Stimulated activated CD4-positive, alpha-beta T cell treated with anti-CD3 and anti-CD28 coated beads, Interleukin-15, amount 100 ng/mL, for 1 hour (primary cell): ENCODE data around the gene ERN1.
"Not testable (repeated sequence)": the region's sequence is repeated elsewhere in the genome, so short reads cannot be mapped to it uniquely, and the experiment has no call there.

Experiments
- DNase-seq, 2 donors: peaks; one replicate each; pipeline ENCODE4 v3.0.0-alpha.2; 2020; ENCODE audit warnings: low read depth in 1 of 2, low spot score in 1 of 2

Gene ERN1

GRCh38 chr17:64139542-64139941 is 9.6 kb upstream of the ERN1 start:
- DNase-seq = no peak

DNA sequence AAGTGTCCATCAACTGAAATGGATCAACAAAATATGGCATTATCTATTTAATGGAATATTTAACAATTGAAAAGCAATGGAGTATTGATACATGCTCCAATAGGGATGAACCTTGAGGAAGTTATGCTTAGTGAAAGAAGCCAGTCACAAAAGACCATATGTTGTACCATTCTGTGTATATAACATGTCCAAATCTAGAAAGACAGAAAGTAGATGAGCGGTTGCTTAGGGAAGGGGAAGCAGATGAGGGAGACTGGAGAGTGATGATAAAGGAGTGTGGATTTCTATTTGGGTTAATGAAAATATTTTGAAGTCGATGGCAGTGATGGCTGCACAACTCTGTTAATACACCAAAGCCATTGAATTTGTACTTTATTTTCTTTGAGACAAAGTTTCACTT is 8.5 kb upstream of the ERN1 start:
- no peak for DNase-seq

DNA sequence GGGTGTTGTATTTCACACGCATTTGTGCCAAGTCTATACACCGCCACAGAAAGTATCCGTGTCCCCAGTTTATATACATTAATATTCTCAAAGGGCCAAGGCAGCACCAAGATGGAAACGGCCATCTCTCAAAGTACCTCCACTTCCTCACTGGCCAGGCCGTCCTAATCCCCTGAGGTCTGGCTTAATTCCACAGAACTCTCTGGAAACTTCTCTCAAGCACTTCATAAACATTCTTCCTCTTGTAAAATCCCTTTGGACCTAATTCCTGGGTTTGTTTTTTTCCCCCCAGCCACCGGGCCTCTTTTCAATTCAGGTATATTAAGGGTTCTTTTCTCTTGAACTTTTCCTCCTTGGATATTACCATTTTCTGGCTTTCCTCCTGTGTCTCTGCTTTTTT is 5.1 kb upstream of the ERN1 start:
- DNase-seq = no peak

DNA sequence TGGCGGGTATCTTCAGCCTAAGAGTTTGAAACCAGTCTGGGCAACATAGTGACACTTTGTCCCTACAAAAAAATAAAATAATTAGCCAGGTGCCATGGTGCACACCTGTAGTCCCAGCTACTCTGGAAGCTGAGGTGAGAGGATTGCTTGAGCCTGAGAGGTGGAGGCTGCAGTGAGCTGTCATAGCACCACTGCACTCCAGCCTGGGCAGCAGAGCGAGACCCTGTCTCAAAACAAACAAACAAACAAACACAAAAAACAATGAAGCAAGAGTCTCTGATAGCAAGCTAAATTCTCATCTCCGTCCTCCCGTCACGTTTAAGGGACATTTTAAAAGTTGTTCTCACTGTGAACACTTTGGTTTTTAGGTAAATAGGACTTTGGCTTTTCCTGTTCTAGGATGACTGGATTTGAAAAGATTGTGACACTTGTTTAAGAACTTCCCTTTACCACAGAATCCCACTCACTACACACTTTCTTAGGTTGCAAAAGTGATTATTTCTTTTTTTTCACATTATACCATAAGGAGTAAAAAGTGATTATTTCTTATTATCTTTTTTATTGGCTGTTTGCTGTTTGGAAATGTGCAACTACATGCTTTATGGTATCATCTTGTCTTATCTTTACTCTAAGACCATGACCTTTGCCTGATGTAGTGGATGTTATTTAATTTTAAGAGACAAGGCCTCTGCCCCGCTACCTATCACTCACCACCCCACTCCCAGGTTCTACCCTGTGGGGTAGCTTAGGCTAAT is 4.4 kb upstream of the ERN1 start:
- DNase-seq = no peak

DNA sequence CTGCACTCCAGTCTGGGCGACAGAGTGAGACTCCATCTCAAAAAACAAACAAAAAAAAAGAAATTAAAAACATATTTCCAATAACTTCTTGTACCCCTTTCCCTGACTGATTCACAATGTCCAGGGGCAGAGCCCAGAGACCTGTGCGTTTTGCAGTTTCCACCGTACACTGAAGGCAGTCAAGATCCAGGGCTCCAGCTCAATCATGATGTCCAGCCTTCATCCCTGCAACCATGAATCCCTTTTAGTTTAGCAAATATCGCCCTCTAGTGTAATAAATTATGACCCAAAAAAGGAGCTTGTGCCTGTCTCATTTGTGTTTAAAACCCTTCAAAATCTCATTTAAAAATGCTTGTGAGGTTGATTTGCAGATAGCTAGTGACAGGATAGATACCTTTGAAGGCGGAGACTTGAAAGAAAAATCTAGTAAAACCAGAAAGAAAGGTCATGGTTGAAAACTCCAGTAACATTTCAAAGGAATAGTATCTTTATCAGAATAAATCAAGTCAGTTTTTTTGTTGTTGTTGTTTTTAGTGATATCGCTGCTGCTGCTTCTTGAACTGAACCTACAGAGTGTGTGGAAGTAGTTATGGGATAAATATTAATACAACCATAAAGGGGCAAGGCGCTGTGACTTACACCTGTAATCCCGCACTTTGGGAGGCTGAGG is 3.7 kb upstream of the ERN1 start:
- DNase-seq = no peak

- DNase-seq = no peak
Measured at GRCh38 chr17:64131606-64132270, 1.8 kb upstream of the ERN1 start.

DNA sequence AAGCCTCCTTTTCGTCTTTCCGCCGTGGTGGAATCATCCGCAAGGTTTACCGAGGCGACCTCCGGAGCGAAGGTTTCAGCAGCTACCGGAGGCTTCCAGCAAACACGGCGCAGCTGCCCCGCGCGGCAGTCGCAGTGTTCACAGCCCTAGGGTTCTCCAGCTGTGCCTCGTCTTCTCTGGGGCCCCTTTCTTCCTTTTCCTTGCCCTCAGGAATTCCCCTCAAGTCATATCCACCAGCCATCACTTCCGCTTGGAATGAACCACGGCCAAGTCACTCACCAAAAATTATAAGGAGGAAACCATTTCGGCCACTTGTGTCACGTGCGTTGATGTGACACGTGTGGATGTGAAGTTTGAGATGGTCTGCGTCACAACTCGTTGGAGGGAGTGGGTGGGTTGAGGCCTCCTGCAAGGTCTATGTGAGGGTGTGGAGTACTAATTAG is 636 bp upstream of the ERN1 start:
- peak in 1 of 2 donors; percentile 34 for DNase-seq

DNA sequence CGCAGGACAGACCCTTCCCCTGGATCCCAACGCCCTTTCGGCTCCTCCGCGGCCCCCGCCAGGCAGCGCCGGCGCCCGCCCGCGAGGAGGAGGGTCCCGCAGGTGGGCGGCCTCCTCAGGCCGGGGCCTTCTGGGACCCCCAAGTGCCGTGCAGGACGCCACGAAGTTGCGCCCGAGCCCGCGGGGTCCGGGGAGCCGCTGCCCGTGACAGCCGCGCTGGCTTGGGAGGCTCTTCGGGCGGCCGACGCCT is 504 bp downstream of the ERN1 start:
- no peak for DNase-seq

DNA sequence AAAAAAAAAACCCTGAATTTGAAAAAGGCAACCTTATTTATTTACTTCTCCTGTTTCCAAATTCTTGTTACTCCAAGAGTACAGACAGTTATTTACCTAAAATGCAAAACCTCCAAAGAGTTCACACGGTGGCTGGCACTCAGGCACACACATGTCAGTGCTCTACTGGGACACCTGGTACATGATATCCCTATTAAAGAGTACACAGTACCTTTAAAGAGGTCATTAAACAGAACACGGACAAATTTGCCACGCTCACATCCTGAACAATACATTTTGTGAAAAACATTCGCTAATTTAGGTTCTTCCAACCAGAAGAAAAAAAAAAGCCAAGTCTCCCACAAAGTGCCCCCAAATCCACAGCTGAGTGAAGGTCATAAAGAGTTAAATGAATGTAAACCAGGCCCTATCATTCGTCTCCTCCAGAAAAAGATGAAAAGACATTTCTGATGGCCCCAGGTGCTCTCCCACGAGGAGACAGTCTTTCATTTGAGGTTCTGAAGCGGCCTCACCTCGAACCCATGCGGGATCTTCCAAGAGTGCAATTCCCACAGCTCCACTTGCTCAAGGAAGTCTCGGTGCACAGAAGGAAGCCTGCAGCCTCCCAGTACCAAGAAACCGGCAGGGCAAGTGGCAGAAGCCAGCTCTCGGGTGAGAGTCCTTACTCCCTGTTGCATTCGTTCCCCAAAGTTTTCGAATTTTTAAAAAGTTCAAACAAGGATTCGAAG is 993 bp downstream of the ERN1 start:
- DNase-seq = no peak

GRCh38 chr17:64126918-64127317 is 3.0 kb downstream of the ERN1 start:
- DNase-seq = no peak

DNA sequence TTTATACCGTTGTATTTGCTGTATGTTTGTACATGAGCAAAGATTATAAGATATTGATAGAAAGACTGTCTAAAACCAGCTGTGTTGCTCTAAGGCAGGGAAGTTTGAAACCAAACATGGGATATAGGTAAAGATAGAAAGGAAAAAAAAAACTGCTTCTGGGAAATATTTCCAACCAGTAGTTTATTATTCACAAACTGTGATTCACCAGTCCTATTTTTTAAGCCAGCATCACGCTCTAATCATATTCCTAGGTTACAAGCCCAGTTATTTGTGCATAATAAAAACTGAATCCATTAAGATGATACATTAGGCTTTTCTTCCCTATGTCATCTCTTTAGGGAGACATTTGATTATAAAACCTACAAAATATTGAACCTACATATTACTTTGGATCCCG is 4.0 kb downstream of the ERN1 start:
- DNase-seq = no peak

GRCh38 chr17:64124609-64125008 is 5.3 kb downstream of the ERN1 start:
- DNase-seq = no peak

DNA sequence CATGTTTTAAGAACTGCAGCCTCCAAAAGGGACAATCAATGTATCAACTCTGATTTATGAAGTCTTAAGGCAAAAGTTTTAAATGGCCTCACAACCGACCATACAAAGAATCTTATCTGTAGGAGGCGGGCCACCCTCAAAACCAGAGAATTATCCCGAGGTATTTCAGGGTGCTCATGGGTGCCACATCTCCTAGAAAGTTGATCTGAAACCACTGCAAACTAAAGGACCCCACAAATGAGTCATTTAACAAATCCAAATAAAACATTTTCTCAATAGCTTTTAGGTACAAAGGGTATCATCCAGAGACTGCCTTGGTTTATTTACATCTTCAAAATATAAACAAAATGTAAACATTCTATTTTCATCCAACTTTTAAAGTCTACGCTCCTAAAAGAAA is 6.8 kb downstream of the ERN1 start:
- DNase-seq = no peak

- DNase-seq = not testable (repeated sequence)
Measured at GRCh38 chr17:64120972-64121786, 8.8 kb downstream of the ERN1 start.

GRCh38 chr17:64120159-64120810 is 9.7 kb downstream of the ERN1 start:
- DNase-seq = no peak

GRCh38 chr17:64117981-64118979 is 11.7 kb downstream of the ERN1 start:
- no peak for DNase-seq

GRCh38 chr17:64115822-64116534 is 14.0 kb downstream of the ERN1 start:
- DNase-seq = no peak

DNA sequence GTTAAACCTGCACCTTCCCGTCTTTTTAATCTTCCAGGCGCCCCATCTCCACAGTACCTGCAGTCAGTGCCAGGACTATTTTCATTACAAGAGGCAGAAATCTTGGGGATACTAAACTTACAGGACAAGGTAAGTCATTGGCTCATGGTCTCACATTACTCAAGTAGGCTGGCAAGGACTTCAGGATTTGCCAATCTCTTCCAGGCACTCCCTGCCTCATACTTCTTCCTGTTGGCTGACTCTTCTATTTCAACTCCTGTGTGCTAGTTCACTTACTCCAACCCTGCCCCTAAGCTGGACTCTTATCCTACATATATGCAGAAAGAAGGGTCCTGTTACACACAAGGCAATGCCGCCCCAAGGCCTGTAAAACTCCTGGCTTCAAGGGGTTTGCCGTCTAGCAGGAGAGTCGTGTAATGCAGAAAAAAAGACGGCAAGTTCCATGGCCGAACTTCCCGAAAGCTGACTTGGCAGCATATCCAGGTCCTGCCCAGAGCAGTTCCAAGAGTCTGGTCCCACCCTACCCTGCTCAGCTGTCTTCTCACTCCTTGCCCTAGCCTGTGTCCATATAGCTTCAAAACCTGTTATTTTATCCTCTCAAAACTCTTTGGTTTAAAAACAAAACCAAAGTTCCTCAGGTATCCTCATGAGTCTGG is 14.8 kb downstream of the ERN1 start:
- no peak for DNase-seq
